Sigmoid colon (tissue), 4 donors: ENCODE data around the gene RPA3.

ENCODE experiments used
- CTCF ChIP-seq, 4 experiments: fragments of 450-650 bp in 3 of 4; fragments of 200-600 bp in 1 of 4; IDR thresholded peaks; one replicate each; pipeline ENCODE4 v1.5.1; 2016 to 2019; ENCODE audit warnings: antibody characterized with exemption in 4 of 4, mild to moderate bottlenecking in 3 of 4, moderate library complexity in 2 of 4
- EP300 ChIP-seq, 4 donors: sonication (generic); formaldehyde crosslinking; IDR thresholded peaks; one replicate each; pipeline ENCODE4 v1.6.1; 2017; ENCODE audit warnings: antibody characterized with exemption in 4 of 4
- POLR2A ChIP-seq, 2 donors: fragments of 450-650 bp; IDR thresholded peaks; one replicate each; pipeline ENCODE4 v1.6.1; 2016; ENCODE audit warnings: antibody characterized with exemption in 2 of 2, mild to moderate bottlenecking in 2 of 2, moderate library complexity in 2 of 2
- POLR2AphosphoS5 ChIP-seq, 4 donors: sonication (generic); formaldehyde crosslinking; IDR thresholded peaks; one replicate each; pipeline ENCODE4 v1.6.1; 2017; ENCODE audit warnings: antibody characterized with exemption in 4 of 4

GRCh38 chr7:7751243-7752092 is 33.1 kb upstream of the RPA3 start:
- TF ChIP-seq CTCF (IDR thresholded peaks at IDR 0.05) (no peak), POLR2A (IDR thresholded peaks at IDR 0.05) (no peak), EP300 (IDR thresholded peaks at IDR 0.05) (no peak), POLR2AphosphoS5 (IDR thresholded peaks at IDR 0.05) (no peak)
